Natural killer cell (primary cell): ENCODE measurements around the gene ATG10. TPM values are rescaled to one million over a fixed set of nuclear protein-coding genes. Genes with fewer than 3 reads are reported as not detected.
A peak's percentile ranks its signal among the peaks of the same experiment; 100 is the strongest.

Experiments used
- ATAC-seq, 3 donors: fragments of 150-1000 bp in 2 of 3; fragments of 200-7000 bp in 1 of 3; cut with Tn5 transposase; 1 replicate in 1 of 3; 2 replicates in 2 of 3; pipeline ENCODE4 v1.10.0; 2021; ENCODE audit warnings: mild to moderate bottlenecking in 2 of 3, moderate library complexity in 2 of 3
- DNase-seq, 2 donors: peaks; one replicate each; pipeline versions ENCODE4 v3.0.0 to v3.0.0-alpha.2; 2013 to 2021; ENCODE audit warnings: mixed read lengths in 1 of 2
- H3K27ac ChIP-seq: one replicate; pipeline ENCODE4 v1.5.1; 2013; ENCODE audit warnings: mild to moderate bottlenecking, low read length
- H3K27me3 ChIP-seq: one replicate; pipeline ENCODE4 v1.6.1; 2013; ENCODE audit warnings: low read length; ENCODE audit not compliant: control insufficient read depth, insufficient read depth
- H3K36me3 ChIP-seq: one replicate; pipeline ENCODE4 v1.6.1; 2013; ENCODE audit warnings: low read length; ENCODE audit not compliant: control insufficient read depth, insufficient read depth
- H3K4me1 ChIP-seq: one replicate; pipeline ENCODE4 v1.6.1; 2013; ENCODE audit warnings: low read length; ENCODE audit not compliant: control insufficient read depth, insufficient read depth
- H3K4me3 ChIP-seq: one replicate; pipeline ENCODE4 v1.5.1; 2013; ENCODE audit warnings: low read length
- H3K9me3 ChIP-seq: one replicate; pipeline ENCODE4 v1.6.1; 2013; ENCODE audit warnings: low read length; ENCODE audit not compliant: control insufficient read depth, insufficient read depth
- H3K27ac Mint-ChIP-seq, 2 donors: one replicate each; pipeline ENCODE4 v1.8.0; 2022; ENCODE audit warnings: mild to moderate bottlenecking in 2 of 2, mixed read lengths in 2 of 2, moderate library complexity in 1 of 2
- H3K27me3 Mint-ChIP-seq, 2 donors: one replicate each; pipeline ENCODE4 v1.8.0; 2022; ENCODE audit warnings: low read depth in 2 of 2, mixed read lengths in 2 of 2
- H3K36me3 Mint-ChIP-seq: one replicate; pipeline ENCODE4 v1.8.0; 2022; ENCODE audit warnings: mixed read lengths
- H3K4me1 Mint-ChIP-seq, 2 donors: one replicate each; pipeline ENCODE4 v1.8.0; 2022; ENCODE audit warnings: mixed read lengths in 2 of 2
- H3K4me3 Mint-ChIP-seq: one replicate; pipeline ENCODE4 v1.8.0; 2022; ENCODE audit warnings: mild to moderate bottlenecking, moderate library complexity, mixed read lengths
- H3K9me3 Mint-ChIP-seq, 2 donors: one replicate each; pipeline ENCODE4 v1.8.0; 2022; ENCODE audit warnings: mixed read lengths in 2 of 2
- WGBS: methylation state at CpG from one replicate; pipeline ENCODE4 v1.1.7; 2013; ENCODE audit warnings: missing lambda C conversion rate; ENCODE audit not compliant: insufficient coverage; 5-methylcytosine and 5-hydroxymethylcytosine counted together
- intact Hi-C: fragments of 100-400 bp; cut with micrococcal nuclease; formaldehyde crosslinking; loops from one replicate; pipeline ENCODE4 v1.14.2; 2022
- total RNA-seq, 4 donors: library from RNA; stranded (reverse); fragments of 120-200 nt in 1 of 4; gene quantifications; one replicate each; pipeline versions ENCODE4 v1.2.3 to v1.2.4, GENCODE V29; 2013 to 2022
- TF ChIP-seq, protein P1 (sequence below): fragments of 200-600 bp; IDR thresholded peaks from one replicate; pipeline ENCODE4 v1.8.0; 2022; ENCODE audit warnings: antibody characterized with exemption

ATG10 gene
- total RNA-seq, 3 donors from 2014 or later (not counting 1 experiment from before 2014, with no cell fraction given): 9.0 to 11.5 (median 11.4) TPM

GRCh38 chr5:82211855-82212572 is 240.2 kb downstream of the ATG10 start:
- Mint-ChIP-seq H3K9me3 (no peaks in the 10 kb centered on the region), H3K4me1 (no peaks in the 10 kb centered on the region), H3K27me3 (no peaks in the 10 kb centered on the region), H3K36me3 (no peaks in the 10 kb centered on the region), H3K27ac (no peak overlapping the region), H3K4me3 (no peak overlapping the region)
- Histone ChIP-seq H3K36me3 (no peaks in the 10 kb centered on the region), H3K4me3 (no peak overlapping the region), H3K4me1 (no peaks in the 10 kb centered on the region), H3K27me3 (no peaks in the 10 kb centered on the region), H3K27ac (no peak overlapping the region), H3K9me3 (no peaks in the 10 kb centered on the region)
- no peak for DNase-seq
- 47% methylated on average over 1 of the region's 1 CpG for WGBS
- no peak for ATAC-seq
- TF ChIP-seq, protein P1, sequence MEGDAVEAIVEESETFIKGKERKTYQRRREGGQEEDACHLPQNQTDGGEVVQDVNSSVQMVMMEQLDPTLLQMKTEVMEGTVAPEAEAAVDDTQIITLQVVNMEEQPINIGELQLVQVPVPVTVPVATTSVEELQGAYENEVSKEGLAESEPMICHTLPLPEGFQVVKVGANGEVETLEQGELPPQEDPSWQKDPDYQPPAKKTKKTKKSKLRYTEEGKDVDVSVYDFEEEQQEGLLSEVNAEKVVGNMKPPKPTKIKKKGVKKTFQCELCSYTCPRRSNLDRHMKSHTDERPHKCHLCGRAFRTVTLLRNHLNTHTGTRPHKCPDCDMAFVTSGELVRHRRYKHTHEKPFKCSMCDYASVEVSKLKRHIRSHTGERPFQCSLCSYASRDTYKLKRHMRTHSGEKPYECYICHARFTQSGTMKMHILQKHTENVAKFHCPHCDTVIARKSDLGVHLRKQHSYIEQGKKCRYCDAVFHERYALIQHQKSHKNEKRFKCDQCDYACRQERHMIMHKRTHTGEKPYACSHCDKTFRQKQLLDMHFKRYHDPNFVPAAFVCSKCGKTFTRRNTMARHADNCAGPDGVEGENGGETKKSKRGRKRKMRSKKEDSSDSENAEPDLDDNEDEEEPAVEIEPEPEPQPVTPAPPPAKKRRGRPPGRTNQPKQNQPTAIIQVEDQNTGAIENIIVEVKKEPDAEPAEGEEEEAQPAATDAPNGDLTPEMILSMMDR: no peak
- intact Hi-C loops: no loop called here

- Histone ChIP-seq H3K4me1 (peaks cover 3% of the 10 kb centered on the region), H3K27me3 (no peaks in the 10 kb centered on the region), H3K9me3 (no peaks in the 10 kb centered on the region), H3K27ac (no peak overlapping the region), H3K36me3 (no peaks in the 10 kb centered on the region), H3K4me3 (no peak overlapping the region)
- 7% methylated on average over 1 of the region's 1 CpG for WGBS
- H3K27me3 Mint-ChIP-seq: no peaks in the 10 kb centered on the region
- peak overlapping the region; percentile 12 to 19 for H3K27ac Mint-ChIP-seq
- DNase-seq: peak in 1 of 2 donors; percentile 17
- no peaks in the 10 kb centered on the region for H3K9me3 Mint-ChIP-seq
- H3K36me3 Mint-ChIP-seq: no peaks in the 10 kb centered on the region
- intact Hi-C loops: no loop called here
- H3K4me3 Mint-ChIP-seq: no peak overlapping the region
- TF ChIP-seq, protein P1: no peak
- H3K4me1 Mint-ChIP-seq: peaks cover 10 to 16% of the 10 kb centered on the region in 2 donors
- peak; percentile 63 to 78 (median 64) for ATAC-seq
Measured at GRCh38 chr5:82217917-82218316, 246.1 kb downstream of the ATG10 start.

GRCh38 chr5:82218374-82219156 is 246.7 kb downstream of the ATG10 start:
- Histone ChIP-seq H3K27ac (no peak overlapping the region), H3K27me3 (no peaks in the 10 kb centered on the region), H3K36me3 (no peaks in the 10 kb centered on the region), H3K9me3 (no peaks in the 10 kb centered on the region), H3K4me3 (no peak overlapping the region), H3K4me1 (peaks cover 3% of the 10 kb centered on the region)
- intact Hi-C loops: no loop called here
- ATAC-seq (no peak), DNase-seq (no peak)
- Mint-ChIP-seq H3K27ac (peak overlapping the region; percentile 12 to 19), H3K27me3 (no peaks in the 10 kb centered on the region), H3K4me1 (peaks cover 12 to 16% of the 10 kb centered on the region in 2 donors), H3K4me3 (no peak overlapping the region), H3K36me3 (no peaks in the 10 kb centered on the region), H3K9me3 (no peaks in the 10 kb centered on the region)
- over 99% methylated on average over 5 of the region's 7 CpGs for WGBS
- TF ChIP-seq, protein P1: no peak
